Thyroid gland (tissue), 4 donors: Measurements from ENCODE around the gene GAS7.

Experiments
- POLR2A ChIP-seq, 2 donors: fragments of 450-650 bp; IDR thresholded peaks; one replicate each; pipeline ENCODE4 v1.6.1; 2017; ENCODE audit warnings: antibody characterized with exemption in 2 of 2, mild to moderate bottlenecking in 2 of 2, moderate library complexity in 1 of 2
- TF ChIP-seq, protein P1 (sequence below), 6 experiments: fragments of 200-600 bp in 3 of 6; fragments of 450-650 bp in 3 of 6; sonication (generic) in 3 of 6; IDR thresholded peaks; one replicate each; pipeline ENCODE4 v1.5.1; 2016 to 2019; ENCODE audit warnings: antibody characterized with exemption in 6 of 6, mild to moderate bottlenecking in 2 of 6, inconsistent platforms in 1 of 6, moderate library complexity in 1 of 6

DNA sequence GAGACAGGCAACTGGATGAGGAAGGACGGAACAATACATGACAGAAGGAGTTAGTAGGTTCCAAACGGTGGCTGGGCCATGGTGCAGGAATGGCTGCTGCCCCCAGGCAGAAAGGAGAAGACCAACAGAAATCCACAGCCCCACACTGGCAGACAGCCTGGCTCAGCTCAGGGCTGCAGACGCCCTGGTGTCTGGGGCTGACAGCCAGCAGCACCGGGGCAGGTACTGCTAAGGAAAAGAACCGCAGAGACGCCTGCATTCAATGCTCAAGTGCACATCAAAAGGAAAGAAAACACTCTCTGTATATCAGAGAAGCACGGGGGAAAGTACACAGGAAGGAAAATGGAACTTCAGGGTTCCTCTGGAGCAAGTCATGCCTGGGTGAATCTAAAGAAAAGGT lies 53.4 kb downstream of the GAS7 start:
- no peak for TF ChIP-seq POLR2A (IDR thresholded peaks at IDR 0.05)
- TF ChIP-seq, protein P1, sequence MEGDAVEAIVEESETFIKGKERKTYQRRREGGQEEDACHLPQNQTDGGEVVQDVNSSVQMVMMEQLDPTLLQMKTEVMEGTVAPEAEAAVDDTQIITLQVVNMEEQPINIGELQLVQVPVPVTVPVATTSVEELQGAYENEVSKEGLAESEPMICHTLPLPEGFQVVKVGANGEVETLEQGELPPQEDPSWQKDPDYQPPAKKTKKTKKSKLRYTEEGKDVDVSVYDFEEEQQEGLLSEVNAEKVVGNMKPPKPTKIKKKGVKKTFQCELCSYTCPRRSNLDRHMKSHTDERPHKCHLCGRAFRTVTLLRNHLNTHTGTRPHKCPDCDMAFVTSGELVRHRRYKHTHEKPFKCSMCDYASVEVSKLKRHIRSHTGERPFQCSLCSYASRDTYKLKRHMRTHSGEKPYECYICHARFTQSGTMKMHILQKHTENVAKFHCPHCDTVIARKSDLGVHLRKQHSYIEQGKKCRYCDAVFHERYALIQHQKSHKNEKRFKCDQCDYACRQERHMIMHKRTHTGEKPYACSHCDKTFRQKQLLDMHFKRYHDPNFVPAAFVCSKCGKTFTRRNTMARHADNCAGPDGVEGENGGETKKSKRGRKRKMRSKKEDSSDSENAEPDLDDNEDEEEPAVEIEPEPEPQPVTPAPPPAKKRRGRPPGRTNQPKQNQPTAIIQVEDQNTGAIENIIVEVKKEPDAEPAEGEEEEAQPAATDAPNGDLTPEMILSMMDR (IDR thresholded peaks at IDR 0.05), result no peak
